Measurements from ENCODE around the gene REM1. TPM values are rescaled to one million over a fixed set of nuclear protein-coding genes. Genes with fewer than 3 reads are reported as not detected.
"Not testable (repeated sequence)": the region's sequence is repeated elsewhere in the genome, so short reads cannot be mapped to it uniquely, and the experiment has no call there.

The REM1 gene, protein sequence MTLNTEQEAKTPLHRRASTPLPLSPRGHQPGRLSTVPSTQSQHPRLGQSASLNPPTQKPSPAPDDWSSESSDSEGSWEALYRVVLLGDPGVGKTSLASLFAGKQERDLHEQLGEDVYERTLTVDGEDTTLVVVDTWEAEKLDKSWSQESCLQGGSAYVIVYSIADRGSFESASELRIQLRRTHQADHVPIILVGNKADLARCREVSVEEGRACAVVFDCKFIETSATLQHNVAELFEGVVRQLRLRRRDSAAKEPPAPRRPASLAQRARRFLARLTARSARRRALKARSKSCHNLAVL
- total RNA-seq = 1 to 10 TPM in 1 of 4 donors, under 1 TPM in 2, not detected in 1; 0.57 to 2.3 (median 0.64) TPM

DNA sequence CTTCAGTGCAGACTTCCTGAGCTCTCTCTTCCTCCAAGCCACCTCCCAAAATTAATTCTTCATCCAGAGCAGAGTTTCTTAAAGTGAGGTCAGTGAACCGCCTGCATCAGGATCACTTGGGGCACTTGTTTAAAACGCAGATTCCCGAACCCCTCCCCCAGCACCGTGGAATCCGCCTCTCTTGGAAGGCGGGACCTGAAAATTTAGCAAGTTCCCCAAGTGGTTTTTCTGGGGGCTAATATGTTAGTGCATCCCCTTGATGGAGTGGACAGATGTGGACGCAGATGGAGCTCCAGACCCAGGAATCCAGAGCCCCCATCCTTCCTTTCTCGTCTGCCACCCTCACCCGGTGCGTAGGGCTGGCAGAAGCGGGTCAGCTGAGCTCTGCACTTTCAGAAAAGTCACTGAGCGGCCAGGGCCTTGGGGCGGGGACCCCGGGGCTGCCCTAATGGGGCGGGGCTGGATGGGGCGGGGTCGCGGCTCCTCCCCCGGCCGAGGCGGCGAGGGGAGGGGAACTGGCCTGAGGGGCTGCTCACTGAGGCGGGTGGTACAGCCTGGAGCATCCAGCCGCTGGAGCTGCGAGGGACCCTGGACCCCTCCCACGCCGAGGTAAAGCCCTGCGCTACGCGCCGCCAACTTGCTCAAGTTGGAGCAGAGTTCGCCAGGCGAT lies at the start of gene REM1, which contains the start of gene DEFB124:
REM1 (plus strand) TSS at position 531 of the 670 bp plus-strand sequence. CDS start 1,158 bp downstream, outside the sequence.
DEFB124 (minus strand) TSS at position 370 of the 670 bp plus-strand sequence. CDS start 2,114 bp downstream, outside the sequence.
- Histone ChIP-seq H3K9me3 (no peaks in the 10 kb centered on the region), H3K4me3 (peak within 1 kb of the TSS; percentile 52), H3K4me1 (peaks cover 24% of the 10 kb centered on the region), H3K27ac (no peak within 1 kb of the TSS), H3K36me3 (no peaks in the 10 kb centered on the region), H3K27me3 (peaks cover 16% of the 10 kb centered on the region)
- TF ChIP-seq EP300 (IDR thresholded peaks at IDR 0.05) (no peak), POLR2AphosphoS5 (IDR thresholded peaks at IDR 0.05) (no peak), POLR2A (IDR thresholded peaks at IDR 0.05) (no peak)
- TF ChIP-seq, protein P1, sequence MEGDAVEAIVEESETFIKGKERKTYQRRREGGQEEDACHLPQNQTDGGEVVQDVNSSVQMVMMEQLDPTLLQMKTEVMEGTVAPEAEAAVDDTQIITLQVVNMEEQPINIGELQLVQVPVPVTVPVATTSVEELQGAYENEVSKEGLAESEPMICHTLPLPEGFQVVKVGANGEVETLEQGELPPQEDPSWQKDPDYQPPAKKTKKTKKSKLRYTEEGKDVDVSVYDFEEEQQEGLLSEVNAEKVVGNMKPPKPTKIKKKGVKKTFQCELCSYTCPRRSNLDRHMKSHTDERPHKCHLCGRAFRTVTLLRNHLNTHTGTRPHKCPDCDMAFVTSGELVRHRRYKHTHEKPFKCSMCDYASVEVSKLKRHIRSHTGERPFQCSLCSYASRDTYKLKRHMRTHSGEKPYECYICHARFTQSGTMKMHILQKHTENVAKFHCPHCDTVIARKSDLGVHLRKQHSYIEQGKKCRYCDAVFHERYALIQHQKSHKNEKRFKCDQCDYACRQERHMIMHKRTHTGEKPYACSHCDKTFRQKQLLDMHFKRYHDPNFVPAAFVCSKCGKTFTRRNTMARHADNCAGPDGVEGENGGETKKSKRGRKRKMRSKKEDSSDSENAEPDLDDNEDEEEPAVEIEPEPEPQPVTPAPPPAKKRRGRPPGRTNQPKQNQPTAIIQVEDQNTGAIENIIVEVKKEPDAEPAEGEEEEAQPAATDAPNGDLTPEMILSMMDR (IDR thresholded peaks at IDR 0.05) = no peak
- WGBS = 14% methylated on average over 11 of the region's 33 CpGs
- no peak for DNase-seq (ENCODE audit: low spot score in 2 of 2)

DNA sequence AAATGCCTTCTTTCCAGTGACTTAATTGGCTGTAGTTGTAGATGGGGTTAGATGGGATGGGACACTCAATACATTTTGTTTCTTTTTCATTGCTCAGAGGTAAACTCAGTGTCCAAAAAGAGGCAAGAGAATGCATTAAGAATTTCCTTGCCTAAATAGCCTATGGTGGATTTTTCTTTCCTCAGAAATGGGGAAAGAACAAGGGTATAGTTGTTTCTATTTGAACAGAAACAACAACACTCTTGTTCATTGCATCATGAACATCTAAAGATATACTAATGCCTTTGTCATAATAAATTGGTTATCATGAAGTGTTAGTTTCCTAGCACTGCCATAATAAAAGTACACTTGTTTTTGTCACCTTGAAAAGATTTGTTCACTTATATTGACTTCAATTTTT lies 49.3 kb upstream of the REM1 start:
- H3K27me3 ChIP-seq = no peaks in the 10 kb centered on the region
- no peak overlapping the region for H3K27ac ChIP-seq
- H3K36me3 ChIP-seq = no peaks in the 10 kb centered on the region
- H3K4me1 ChIP-seq = no peaks in the 10 kb centered on the region
- H3K9me3 ChIP-seq = no peaks in the 10 kb centered on the region
- TF ChIP-seq POLR2AphosphoS5 (IDR thresholded peaks at IDR 0.05) (no peak), POLR2A (IDR thresholded peaks at IDR 0.05) (no peak), EP300 (IDR thresholded peaks at IDR 0.05) (no peak)
- TF ChIP-seq, protein P1 (IDR thresholded peaks at IDR 0.05) = no peak
- DNase-seq (ENCODE audit: low spot score in 2 of 2) = no peak
- no peak overlapping the region for H3K4me3 ChIP-seq

DNA sequence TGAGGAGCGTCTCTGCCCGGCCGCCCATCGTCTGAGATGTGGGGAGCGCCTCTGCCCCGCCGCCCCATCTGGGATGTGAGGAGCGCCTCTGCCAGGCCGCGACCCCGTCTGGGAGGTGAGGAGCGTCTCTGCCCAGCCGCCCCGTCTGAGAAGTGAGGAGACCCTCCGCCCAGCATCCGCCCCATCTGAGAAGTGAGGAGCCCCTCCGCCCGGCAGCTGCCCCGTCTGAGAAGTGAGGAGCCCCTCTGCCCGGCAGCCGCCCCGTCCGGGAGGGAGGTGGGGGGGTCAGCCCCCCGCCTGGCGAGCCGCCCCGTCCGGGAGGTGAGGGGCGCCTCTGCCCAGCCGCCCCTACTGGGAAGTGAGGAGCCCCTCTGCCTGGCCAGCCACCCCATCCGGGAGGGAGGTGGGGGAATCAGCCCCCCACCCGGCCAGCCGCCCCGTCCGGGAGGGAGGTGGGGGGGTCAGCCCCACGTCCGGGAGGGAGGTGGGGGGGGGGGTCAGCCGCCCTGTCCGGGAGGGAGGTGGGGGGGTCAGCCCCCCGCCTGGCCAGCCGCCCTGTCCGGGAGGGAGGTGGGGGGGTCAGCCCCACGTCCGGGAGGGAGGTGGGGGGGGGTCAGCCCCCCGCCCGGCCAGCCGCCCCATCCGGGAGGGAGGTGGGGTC lies 48.1 kb upstream of the REM1 start:
- H3K4me1 ChIP-seq; H3K4me3 ChIP-seq; H3K36me3 ChIP-seq; H3K27ac ChIP-seq; DNase-seq (ENCODE audit: low spot score in 2 of 2); H3K27me3 ChIP-seq; H3K9me3 ChIP-seq: not testable (repeated sequence)
- WGBS = no CpG with 5 or more reads among the region's 48 CpGs

DNA sequence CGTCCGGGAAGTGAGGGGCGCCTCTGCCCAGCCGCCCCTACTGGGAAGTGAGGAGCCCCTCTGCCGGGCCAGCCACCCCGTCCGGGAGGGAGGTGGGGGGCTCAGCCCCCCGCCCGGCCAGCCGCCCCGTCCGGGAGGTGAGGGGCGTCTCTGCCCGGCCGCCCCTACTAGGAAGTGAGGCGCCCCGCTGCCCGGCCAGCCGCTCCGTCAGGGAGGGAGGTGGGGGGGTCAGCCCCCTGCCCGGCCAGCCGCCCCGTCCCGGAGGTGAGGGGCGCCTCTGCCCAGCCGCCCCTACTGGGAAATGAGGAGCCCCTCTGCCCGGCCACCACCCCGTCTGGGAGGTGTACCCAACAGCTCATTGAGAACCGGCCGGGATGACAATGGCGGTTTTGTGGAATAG lies 47.5 kb upstream of the REM1 start:
- WGBS = 96% methylated on average over 8 of the region's 31 CpGs
- not testable (repeated sequence) for H3K9me3 ChIP-seq; H3K27me3 ChIP-seq; H3K27ac ChIP-seq; H3K36me3 ChIP-seq; H3K4me3 ChIP-seq; DNase-seq (ENCODE audit: low spot score in 2 of 2); H3K4me1 ChIP-seq

DNA sequence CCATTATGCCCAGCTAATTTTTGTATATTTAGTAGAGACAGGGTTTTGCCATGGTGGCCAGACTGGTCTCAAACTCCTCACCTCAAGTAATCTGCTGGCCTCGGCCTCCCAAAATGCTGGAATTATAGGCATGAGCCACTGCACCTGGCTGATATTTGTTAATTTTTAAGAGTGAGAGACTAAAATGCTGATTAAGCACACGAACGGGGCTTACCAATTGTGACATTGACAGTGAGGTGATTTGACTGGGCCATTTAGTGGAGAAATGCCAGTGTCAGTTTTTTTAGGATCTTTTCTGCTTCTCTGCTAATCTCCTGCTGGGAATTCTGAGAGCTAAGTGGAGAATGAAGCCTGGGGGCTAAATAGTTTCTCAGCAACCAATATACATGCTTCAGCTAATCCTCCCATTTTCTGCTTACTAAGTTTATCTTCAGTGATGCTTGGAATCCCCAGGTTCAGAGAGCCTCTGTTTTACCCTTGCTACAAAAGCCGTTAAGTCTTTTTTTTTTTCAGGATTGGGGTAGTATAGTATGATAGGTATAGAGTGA lies 44.4 kb upstream of the REM1 start:
- no peak for TF ChIP-seq POLR2A (IDR thresholded peaks at IDR 0.05)
- no peak for TF ChIP-seq EP300 (IDR thresholded peaks at IDR 0.05)
- TF ChIP-seq, protein P1 (IDR thresholded peaks at IDR 0.05) = no peak
- 75% methylated on average over 4 of the region's 4 CpGs for WGBS
- H3K4me3 ChIP-seq = no peak overlapping the region

More for the DNA sequence above, 44.4 kb upstream of the REM1 start:
- Histone ChIP-seq H3K9me3 (no peaks in the 10 kb centered on the region), H3K4me1 (no peaks in the 10 kb centered on the region), H3K27ac (no peak overlapping the region), H3K27me3 (no peaks in the 10 kb centered on the region), H3K36me3 (no peaks in the 10 kb centered on the region)
- no peak for DNase-seq (ENCODE audit: low spot score in 2 of 2)

Data from suprapubic skin (tissue), 4 donors.